H9 (cell line): Measurements from ENCODE around the gene SLCO4A1. TPM values are rescaled to one million over a fixed set of nuclear protein-coding genes. Genes with fewer than 3 reads are reported as not detected.

ENCODE experiments used
- DNase-seq: peaks from one replicate; pipeline ENCODE4 v3.0.0-alpha.2; 2017
- H2AFZ ChIP-seq: one replicate; pipeline ENCODE4 v1.6.1; 2013; ENCODE audit warnings: mild to moderate bottlenecking, low read length, control low read depth, moderate library complexity
- H2AK5ac ChIP-seq: 2 replicates; pipeline ENCODE4 v1.6.1; 2013; ENCODE audit warnings: low read length, control low read depth, mixed read lengths; ENCODE audit not compliant: insufficient read length
- H2BK120ac ChIP-seq: one replicate; pipeline ENCODE4 v1.6.1; 2013; ENCODE audit warnings: low read depth, mild to moderate bottlenecking, low read length, control low read depth, inconsistent platforms; ENCODE audit not compliant: poor library complexity, severe bottlenecking
- H2BK12ac ChIP-seq: 2 replicates; pipeline ENCODE4 v1.6.1; 2013; ENCODE audit warnings: low read length, control low read depth, mixed read lengths, low read depth; ENCODE audit not compliant: insufficient read length
- H2BK15ac ChIP-seq: 2 replicates; pipeline ENCODE4 v1.6.1; 2013; ENCODE audit warnings: low read depth, low read length, control low read depth
- H2BK20ac ChIP-seq: one replicate; pipeline ENCODE4 v1.6.1; 2013; ENCODE audit warnings: low read depth, mild to moderate bottlenecking, low read length, control low read depth, inconsistent platforms; ENCODE audit not compliant: poor library complexity, severe bottlenecking
- H2BK5ac ChIP-seq: 2 replicates; pipeline ENCODE4 v1.6.1; 2013; ENCODE audit warnings: low read length, control low read depth, mixed read lengths; ENCODE audit not compliant: insufficient read length
- H3K14ac ChIP-seq: 2 replicates; pipeline ENCODE4 v1.6.1; 2013; ENCODE audit warnings: low read length, control low read depth; ENCODE audit not compliant: insufficient read depth
- H3K18ac ChIP-seq: 2 replicates; pipeline ENCODE4 v1.6.1; 2013; ENCODE audit warnings: low read depth, mild to moderate bottlenecking, mixed read lengths, low read length, control low read depth; ENCODE audit not compliant: insufficient read length
- H3K23ac ChIP-seq: 2 replicates; pipeline ENCODE4 v1.6.1; 2013; ENCODE audit warnings: low read length, control low read depth, mixed read lengths, low read depth; ENCODE audit not compliant: insufficient read length
- H3K23me2 ChIP-seq: 2 replicates; pipeline ENCODE4 v1.6.1; 2013; ENCODE audit warnings: low read depth, mild to moderate bottlenecking, mixed read lengths, low read length, control low read depth; ENCODE audit not compliant: insufficient read length, poor library complexity, severe bottlenecking
- H3K27ac ChIP-seq: 2 replicates; pipeline ENCODE4 v1.5.1; 2013; ENCODE audit warnings: low read length, control low read depth, mixed read lengths, low read depth; ENCODE audit not compliant: insufficient read length
- H3K27me3 ChIP-seq: 2 replicates; pipeline ENCODE4 v1.6.1; 2013; ENCODE audit warnings: low read length, control low read depth, inconsistent platforms; ENCODE audit not compliant: insufficient read depth
- H3K4ac ChIP-seq: 2 replicates; pipeline ENCODE4 v1.6.1; 2013; ENCODE audit warnings: low read depth, mild to moderate bottlenecking, control low read depth, inconsistent platforms, low read length, moderate library complexity
- H3K4me1 ChIP-seq: 2 replicates; pipeline ENCODE4 v1.6.1; 2013; ENCODE audit warnings: low read length, control low read depth, inconsistent platforms; ENCODE audit not compliant: insufficient read depth
- H3K4me2 ChIP-seq: 2 replicates; pipeline ENCODE4 v1.6.1; 2013; ENCODE audit warnings: low read length, control low read depth, mixed read lengths; ENCODE audit not compliant: insufficient read length, insufficient read depth
- H3K56ac ChIP-seq: 2 replicates; pipeline ENCODE4 v1.6.1; 2013; ENCODE audit warnings: low read depth, mild to moderate bottlenecking, mixed read lengths, low read length, control low read depth; ENCODE audit not compliant: insufficient read length
- H3K79me1 ChIP-seq: 2 replicates; pipeline ENCODE4 v1.6.1; 2013; ENCODE audit warnings: low read depth, mild to moderate bottlenecking, moderate library complexity, low read length, control low read depth, inconsistent platforms; ENCODE audit not compliant: insufficient read depth, poor library complexity, severe bottlenecking
- H3K79me2 ChIP-seq: 2 replicates; pipeline ENCODE4 v1.6.1; 2013; ENCODE audit warnings: low read length, control low read depth, inconsistent platforms; ENCODE audit not compliant: insufficient read depth
- H3K9ac ChIP-seq: 2 replicates; pipeline ENCODE4 v1.6.1; 2013; ENCODE audit warnings: low read length, control low read depth, mixed read lengths; ENCODE audit not compliant: insufficient read length; ENCODE audit errors: extremely low read depth
- H3K9me3 ChIP-seq: one replicate; pipeline ENCODE4 v1.6.1; 2013; ENCODE audit warnings: low read depth, low read length, inconsistent platforms; ENCODE audit not compliant: control insufficient read depth
- H3T11ph ChIP-seq: one replicate; pipeline ENCODE4 v1.6.1; 2013; ENCODE audit warnings: mild to moderate bottlenecking, low read length, control low read depth, inconsistent platforms
- H4K20me1 ChIP-seq: one replicate; pipeline ENCODE4 v1.6.1; 2013; ENCODE audit not compliant: control insufficient read depth, insufficient read length, insufficient read depth
- H4K5ac ChIP-seq: 2 replicates; pipeline ENCODE4 v1.6.1; 2013; ENCODE audit warnings: low read depth, mild to moderate bottlenecking, mixed read lengths, low read length, control low read depth; ENCODE audit not compliant: insufficient read length
- H4K8ac ChIP-seq: replicated peaks from 2 replicates; pipeline ENCODE4 v1.6.1; 2013; ENCODE audit warnings: low read length, control low read depth, mixed read lengths, low read depth; ENCODE audit not compliant: insufficient read length
- H4K91ac ChIP-seq: 2 replicates; pipeline ENCODE4 v1.6.1; 2013; ENCODE audit warnings: low read depth, mild to moderate bottlenecking, moderate library complexity, mixed read lengths, low read length, control low read depth; ENCODE audit not compliant: insufficient read length
- H3K27ac Mint-ChIP-seq, 3 experiments: 2 replicates in 2 of 3; 3 replicates in 1 of 3; pipeline ENCODE4 v1.8.0; 2020 to 2021; ENCODE audit warnings: mixed read lengths in 3 of 3, mild to moderate bottlenecking in 1 of 3, moderate library complexity in 1 of 3
- H3K27me3 Mint-ChIP-seq: 2 replicates; pipeline ENCODE4 v1.8.0; 2021; ENCODE audit warnings: low read depth, mild to moderate bottlenecking, moderate library complexity, mixed read lengths
- H3K36me3 Mint-ChIP-seq, 3 experiments: 2 replicates in 2 of 3; 3 replicates in 1 of 3; pipeline ENCODE4 v1.8.0; 2020 to 2021; ENCODE audit warnings: low read depth in 3 of 3, mixed read lengths in 3 of 3; ENCODE audit not compliant: insufficient read depth in 1 of 3
- H3K4me1 Mint-ChIP-seq, 2 experiments: 2 replicates each; pipeline ENCODE4 v1.8.0; 2020; ENCODE audit warnings: mixed read lengths in 2 of 2
- H3K4me3 Mint-ChIP-seq, 2 experiments: 2 replicates in 1 of 2; 3 replicates in 1 of 2; pipeline ENCODE4 v1.8.0; 2020 to 2021; ENCODE audit warnings: mild to moderate bottlenecking in 2 of 2, mixed read lengths in 2 of 2, moderate library complexity in 1 of 2
- H3K9me3 Mint-ChIP-seq, 2 experiments: 2 replicates in 1 of 2; 3 replicates in 1 of 2; pipeline ENCODE4 v1.8.0; 2020; ENCODE audit warnings: mild to moderate bottlenecking in 2 of 2, mixed read lengths in 2 of 2, moderate library complexity in 1 of 2
- WGBS: extraction: QIAGEN DNeasy Blood & Tissue Kit; methylation state at CpG from one replicate; pipeline ENCODE4 v1.1.7; 2013; ENCODE audit warnings: missing lambda C conversion rate, low lambda C conversion rate, mixed read lengths; ENCODE audit not compliant: insufficient read length; ENCODE audit errors: extremely low coverage; 5-methylcytosine and 5-hydroxymethylcytosine counted together
- total RNA-seq: library from RNA; stranded (reverse); gene quantifications from 2 replicates; pipeline ENCODE4 v1.2.1, GENCODE V29; 2021
- TF ChIP-seq, protein P1 (sequence below): fragments of 200-600 bp; sonication (generic); conservative IDR thresholded peaks from 3 replicates; pipeline ENCODE4 v1.8.0; 2021; ENCODE audit warnings: antibody characterized with exemption, mild to moderate bottlenecking

SLCO4A1 gene
- total RNA-seq, 1 experiment from 2014 or later, result 9.4 TPM

DNA sequence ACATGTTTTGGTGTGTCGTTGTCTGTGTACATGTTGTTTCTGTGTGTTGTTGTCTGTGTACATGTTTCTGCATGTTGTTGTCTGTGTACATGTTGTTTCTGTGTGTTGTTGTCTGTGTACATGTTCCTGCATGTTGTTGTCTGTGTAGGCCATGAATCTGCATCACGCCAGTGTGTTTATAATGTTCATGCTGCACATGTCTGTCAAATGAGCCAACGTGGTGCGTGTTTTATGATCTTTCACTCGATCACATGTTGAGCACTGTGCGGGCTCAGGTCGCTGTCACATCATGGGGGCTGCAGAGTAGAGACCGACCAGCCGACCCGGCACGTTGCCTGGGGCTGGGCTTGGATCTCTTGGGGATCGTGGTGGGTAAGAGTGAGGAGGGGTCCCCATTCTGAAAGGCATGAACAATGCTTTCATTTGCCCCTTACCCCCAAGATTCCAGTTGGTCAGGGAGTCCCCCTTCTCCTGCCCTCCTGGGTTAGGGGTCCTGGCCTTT, 26.5 kb upstream of the SLCO4A1 start:
- H3K23me2 ChIP-seq, result no peaks in the 10 kb centered on the region
- Mint-ChIP-seq H3K27ac (no peak overlapping the region), H3K27me3 (peaks cover 7% of the 10 kb centered on the region), H3K9me3 (no peaks in the 10 kb centered on the region; a peak in 1 of 5 replicates), H3K36me3 (no peaks in the 10 kb centered on the region), H3K4me3 (no peak overlapping the region), H3K4me1 (peaks cover 7% of the 10 kb centered on the region in 2 experiments)
- no peak for DNase-seq
- no peak overlapping the region for H4K5ac ChIP-seq
- H2BK15ac ChIP-seq, result no peak overlapping the region
- H4K20me1 ChIP-seq, result peaks cover 2% of the 10 kb centered on the region
- no peak overlapping the region for H4K8ac ChIP-seq
- H3T11ph ChIP-seq, result no peak overlapping the region
- no peak overlapping the region for H4K91ac ChIP-seq
- no peak overlapping the region for H2AK5ac ChIP-seq
- no peak overlapping the region for H3K56ac ChIP-seq
- no peak overlapping the region for H2BK12ac ChIP-seq
- no peaks in the 10 kb centered on the region for H3K27me3 ChIP-seq
- no peaks in the 10 kb centered on the region for H3K79me1 ChIP-seq
- no peak overlapping the region for H3K4ac ChIP-seq
- TF ChIP-seq, protein P1, sequence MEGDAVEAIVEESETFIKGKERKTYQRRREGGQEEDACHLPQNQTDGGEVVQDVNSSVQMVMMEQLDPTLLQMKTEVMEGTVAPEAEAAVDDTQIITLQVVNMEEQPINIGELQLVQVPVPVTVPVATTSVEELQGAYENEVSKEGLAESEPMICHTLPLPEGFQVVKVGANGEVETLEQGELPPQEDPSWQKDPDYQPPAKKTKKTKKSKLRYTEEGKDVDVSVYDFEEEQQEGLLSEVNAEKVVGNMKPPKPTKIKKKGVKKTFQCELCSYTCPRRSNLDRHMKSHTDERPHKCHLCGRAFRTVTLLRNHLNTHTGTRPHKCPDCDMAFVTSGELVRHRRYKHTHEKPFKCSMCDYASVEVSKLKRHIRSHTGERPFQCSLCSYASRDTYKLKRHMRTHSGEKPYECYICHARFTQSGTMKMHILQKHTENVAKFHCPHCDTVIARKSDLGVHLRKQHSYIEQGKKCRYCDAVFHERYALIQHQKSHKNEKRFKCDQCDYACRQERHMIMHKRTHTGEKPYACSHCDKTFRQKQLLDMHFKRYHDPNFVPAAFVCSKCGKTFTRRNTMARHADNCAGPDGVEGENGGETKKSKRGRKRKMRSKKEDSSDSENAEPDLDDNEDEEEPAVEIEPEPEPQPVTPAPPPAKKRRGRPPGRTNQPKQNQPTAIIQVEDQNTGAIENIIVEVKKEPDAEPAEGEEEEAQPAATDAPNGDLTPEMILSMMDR, result no peak
- H3K79me2 ChIP-seq, result no peaks in the 10 kb centered on the region
- H2BK120ac ChIP-seq, result no peak overlapping the region
- H2BK20ac ChIP-seq, result no peak overlapping the region
- no peak overlapping the region for H3K23ac ChIP-seq
- H3K4me2 ChIP-seq, result no peak overlapping the region
- H3K4me1 ChIP-seq, result no peaks in the 10 kb centered on the region; the same call in 1 of the 2 replicates
- H2BK5ac ChIP-seq, result no peak overlapping the region
- no CpG with 5 or more reads among the region's 12 CpGs for whole genome bisulfite sequencing
- H3K18ac ChIP-seq, result no peak overlapping the region
- H3K14ac ChIP-seq, result no peak overlapping the region
- no peak overlapping the region for H3K27ac ChIP-seq
- no peaks in the 10 kb centered on the region for H3K9me3 ChIP-seq
- no peak overlapping the region for H3K9ac ChIP-seq
- no peak overlapping the region for H2AFZ ChIP-seq
